Frontal cortex (tissue), 4 donors: ENCODE data around the gene ERF. TPM values are rescaled to one million over a fixed set of nuclear protein-coding genes. Genes with fewer than 3 reads are reported as not detected.
"Not testable (repeated sequence)": the region's sequence is repeated elsewhere in the genome, so short reads cannot be mapped to it uniquely, and the experiment has no call there.

Experiments used
- DNase-seq, 2 donors: peaks; one replicate each; pipeline ENCODE4 v3.0.0; 2012; ENCODE audit warnings: low spot score in 2 of 2
- FAIRE-seq: peaks from 2 replicates; lab custom pipeline; 2012; peaks lifted over from hg19 to GRCh38; lab: Jason Lieb, UNC
- total RNA-seq: library from RNA; depleted of rRNA; stranded (reverse); fragments of >200 nt; gene quantifications from one replicate; pipeline ENCODE4 v1.2.3, GENCODE V29; 2014
- donor health status: control.
- donor health status: control.
- donor health status: control.

Gene ERF
- total RNA-seq, 1 donor from 2014 or later, result 7.7 TPM

DNA sequence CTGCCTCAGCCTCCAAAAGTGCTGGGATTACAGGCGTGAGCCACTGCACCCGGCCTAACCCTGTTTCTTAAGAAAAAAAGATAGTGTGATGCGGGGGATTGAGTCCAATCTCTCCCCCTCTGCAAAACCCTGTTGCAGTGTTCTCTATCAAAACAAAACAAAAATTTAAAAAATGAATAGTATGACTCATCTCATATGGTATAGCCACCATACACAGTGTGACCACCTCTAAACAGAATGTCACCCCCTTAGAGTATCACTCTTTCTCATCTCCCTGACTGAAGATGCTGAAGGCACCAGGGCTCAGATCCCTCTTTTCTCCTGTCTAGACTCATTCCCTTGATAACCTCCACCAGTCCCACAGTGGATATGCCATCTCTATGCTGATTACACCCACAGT is 6.8 kb upstream of the ERF start:
- no peak for DNase-seq
- no peak for FAIRE-seq

- not testable (repeated sequence) for FAIRE-seq, DNase-seq
Observed at GRCh38 chr19:42257842-42258241, 2.9 kb upstream of the ERF start.

DNA sequence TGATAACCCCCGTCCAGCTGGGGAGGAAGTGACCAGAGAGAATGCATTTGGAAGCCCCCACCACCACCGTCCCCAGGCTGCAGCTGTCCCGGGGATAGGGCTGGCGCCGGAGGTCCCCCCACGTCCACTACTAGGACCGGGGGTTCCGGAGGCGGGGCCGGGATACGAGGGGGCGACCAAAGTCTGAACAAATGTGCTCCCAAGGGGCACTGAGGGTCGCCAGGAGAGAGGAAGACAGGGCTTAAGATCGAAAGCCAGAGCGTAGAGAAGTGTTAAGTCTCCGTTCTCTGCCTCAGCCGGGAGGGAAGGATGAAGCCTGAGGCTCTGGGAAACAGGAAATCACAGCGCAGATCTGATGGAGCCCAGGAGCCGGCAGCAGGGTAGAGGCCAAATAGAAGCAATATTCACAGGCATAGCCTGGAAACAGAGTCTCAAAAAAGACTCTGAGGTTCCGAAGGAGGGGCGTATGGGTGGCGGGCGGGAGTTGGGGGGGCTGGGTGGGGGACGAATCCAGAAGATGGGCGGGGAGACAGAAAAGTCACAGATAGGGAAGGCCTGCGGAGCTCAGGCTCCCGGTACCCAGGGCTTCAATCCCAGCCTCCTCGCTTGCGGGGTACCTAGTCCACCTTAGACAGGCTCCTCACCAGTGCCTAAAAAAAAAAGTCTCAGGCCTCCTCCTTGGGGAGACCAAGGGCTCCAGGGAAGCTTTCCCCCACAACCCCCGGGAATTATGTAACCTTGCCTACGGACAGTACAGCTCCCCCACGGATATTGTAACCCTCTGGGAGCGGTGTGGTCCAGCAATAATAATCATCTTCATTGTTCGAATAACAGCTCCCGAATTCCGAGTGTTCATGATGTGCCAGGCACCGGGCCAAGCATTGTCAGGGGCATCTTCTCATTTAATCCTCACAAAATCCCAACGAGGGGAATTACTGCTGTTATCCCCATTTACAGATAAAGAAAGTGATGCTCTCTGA is 1.1 kb upstream of the ERF start:
- DNase-seq (peak in 1 of 2 donors; percentile 63), FAIRE-seq (no peak)

GRCh38 chr19:42254089-42254849 is 659 bp downstream of the ERF start:
- FAIRE-seq (no peak), DNase-seq (peak; percentile 57 to 81)

GRCh38 chr19:42253245-42254088 is 1.5 kb downstream of the ERF start:
- peak; percentile 64 to 78 for DNase-seq

GRCh38 chr19:42252365-42253244 is 2.3 kb downstream of the ERF start:
- peak; percentile 76 to 86 for DNase-seq

More at GRCh38 chr19:42253245-42254088, 1.5 kb downstream of the ERF start:
- FAIRE-seq, result no peak

GRCh38 chr19:42251572-42252358 is 3.2 kb downstream of the ERF start:
- DNase-seq, result no peak
- FAIRE-seq, result no peak

More at GRCh38 chr19:42252365-42253244, 2.3 kb downstream of the ERF start:
- FAIRE-seq, result no peak

DNA sequence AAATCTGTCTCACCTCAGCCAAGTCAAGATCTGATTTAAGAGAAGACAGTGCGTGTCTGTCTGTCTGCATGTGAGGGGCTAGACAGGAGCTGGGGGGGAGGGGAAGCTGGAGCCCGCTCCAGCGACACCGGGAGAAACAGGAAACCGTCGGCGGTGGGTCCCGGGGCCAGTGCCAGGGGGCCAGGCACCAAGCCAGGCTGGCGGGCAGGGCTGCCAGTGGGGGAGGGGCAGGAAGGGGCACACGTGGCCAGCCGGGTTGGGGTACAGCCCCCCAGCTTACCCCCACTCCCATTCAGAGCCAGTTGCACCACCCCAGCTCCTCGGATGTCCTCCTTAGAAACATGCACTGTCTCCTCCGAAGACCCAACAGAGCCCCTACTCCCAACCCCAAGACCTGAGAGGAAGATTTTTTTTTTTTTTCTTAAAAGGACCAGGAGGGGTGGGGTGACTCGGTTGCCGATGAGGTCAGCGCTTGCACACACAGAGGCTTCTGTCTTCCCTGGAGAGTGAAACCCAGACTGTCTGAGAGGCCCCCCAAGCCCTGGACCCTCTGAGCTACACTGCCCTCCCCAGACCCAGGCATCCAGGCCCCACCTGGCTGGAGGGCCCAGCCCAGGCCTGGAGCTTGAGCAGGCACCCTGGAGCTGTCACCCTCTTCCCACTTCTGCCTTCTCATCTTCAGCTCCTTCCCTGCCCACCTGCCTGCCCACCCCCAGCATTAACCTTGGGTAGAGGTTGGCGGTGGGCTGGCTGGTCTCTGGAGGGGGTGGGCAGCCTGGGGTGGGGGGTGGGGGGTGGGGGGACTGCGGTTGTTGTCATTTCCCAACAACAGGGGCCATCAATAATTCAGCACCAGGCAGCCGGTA is 4.0 kb downstream of the ERF start:
- peak in 1 of 2 donors; percentile 54 for DNase-seq
- FAIRE-seq, result no peak

DNA sequence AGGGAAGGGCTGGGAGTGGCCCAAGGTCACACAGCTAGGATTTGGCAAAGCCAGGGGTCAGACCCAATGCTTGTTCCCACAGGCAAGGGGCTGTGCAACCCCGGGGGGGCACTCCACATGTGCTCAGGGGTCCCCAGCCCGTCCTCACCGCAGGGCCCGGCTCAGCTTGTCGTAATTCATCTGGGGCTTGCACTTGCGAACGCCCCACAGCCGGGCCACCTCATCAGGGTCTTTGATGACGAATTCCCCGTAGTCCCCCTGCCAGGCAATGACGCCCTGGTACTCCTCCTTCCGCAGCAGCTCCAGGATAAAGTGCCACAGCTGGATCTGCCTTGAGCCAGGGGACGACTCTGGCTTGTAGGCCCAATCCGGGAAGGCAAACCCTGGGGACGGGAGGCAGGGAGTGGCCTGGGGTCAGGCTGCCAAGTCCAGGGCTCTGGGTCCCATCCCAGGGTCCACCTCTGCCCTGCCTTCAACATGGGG is 4.7 kb downstream of the ERF start:
- DNase-seq, result no peak
- no peak for FAIRE-seq

DNA sequence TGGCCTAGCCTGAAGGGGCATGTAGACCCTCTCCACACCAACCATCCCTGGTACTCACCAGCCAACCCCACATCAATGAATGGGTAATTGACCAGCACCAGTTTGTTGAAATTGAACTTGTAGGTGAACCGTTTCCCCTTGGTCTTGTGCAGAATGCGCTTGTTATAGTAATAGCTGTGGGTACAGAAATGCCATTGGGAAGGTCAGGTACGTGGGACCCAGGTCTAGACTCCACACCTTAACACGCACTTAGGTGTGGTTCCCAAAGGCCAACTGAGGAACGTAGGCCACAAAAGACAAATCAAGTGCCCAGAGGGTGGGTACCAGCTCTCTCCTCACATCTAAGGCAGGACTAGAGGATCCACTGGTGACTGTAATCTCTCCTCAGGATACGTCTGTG is 5.2 kb downstream of the ERF start:
- no peak for FAIRE-seq
- no peak for DNase-seq

DNA sequence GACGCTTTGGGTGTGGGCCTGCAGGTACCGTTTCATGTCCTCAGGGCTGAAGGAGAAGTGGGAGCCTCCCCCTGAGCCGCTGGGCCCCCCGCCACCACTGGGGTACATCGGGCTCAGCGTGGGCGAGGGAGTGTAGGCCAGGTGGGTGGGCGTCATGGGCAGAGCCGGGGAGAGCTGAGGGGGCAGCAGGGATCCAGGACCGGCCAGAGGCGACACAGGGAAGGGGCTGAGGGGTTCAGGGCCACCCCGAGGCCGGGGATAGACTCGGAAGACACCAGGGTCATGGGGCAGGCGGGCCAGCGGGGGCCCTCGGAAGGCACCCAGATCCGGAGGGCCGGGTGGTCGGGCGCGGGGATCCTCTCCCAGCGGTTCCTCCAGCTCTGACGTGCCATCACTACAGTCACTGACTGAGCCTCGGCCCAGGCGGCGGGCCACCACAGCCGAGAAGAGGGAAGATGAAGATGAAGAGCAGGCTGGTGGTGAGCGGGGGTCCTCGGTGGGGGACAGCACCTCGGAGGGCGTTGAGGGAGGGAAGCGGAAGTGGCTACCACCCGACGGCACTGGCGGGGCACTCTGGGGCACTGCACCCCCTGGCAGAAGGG is 5.7 kb downstream of the ERF start:
- FAIRE-seq (no peak), DNase-seq (no peak)

DNA sequence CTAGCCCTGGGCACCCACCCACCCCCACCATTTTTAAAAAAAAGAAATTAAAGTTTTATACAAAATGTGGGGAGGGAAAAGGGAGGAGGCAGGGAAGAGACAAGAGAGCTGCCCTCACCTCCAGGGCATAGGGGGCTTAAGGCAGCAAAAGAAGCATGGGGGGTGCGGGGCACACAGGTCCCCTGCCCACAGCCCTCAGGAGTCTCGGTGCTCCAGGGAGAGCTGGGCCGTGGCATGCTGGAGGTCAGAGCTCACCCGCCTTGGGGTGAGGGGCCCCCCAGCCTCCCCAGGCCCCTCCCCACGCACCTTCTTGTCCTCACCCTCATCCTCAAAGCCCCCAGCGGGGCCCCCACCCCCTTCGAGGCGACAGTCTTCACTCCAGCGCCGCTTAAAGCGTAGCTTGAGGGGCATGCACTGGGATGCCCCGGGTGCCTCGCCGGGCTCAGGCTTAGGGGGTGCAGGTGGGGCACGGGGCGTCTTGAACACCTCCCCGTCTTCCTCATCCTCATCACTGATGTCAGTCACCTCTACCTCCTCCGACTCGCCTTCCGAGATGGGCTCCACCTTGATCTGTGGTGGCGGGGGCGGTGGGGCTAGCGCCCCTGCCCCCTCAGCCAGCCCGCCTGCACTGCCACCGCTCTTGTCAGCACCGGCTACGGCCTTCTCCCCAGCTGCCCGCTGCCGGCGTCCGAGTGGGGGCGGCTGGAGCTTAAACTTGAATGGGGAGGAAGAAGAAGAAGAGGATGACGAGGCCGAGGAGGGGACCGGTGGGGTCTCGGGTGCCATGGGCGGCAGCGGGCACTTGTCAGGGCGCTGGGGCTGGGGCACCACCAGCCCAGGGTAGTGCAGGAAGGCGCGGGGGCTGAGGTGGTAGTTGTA is 6.4 kb downstream of the ERF start:
- DNase-seq (no peak), FAIRE-seq (no peak)

GRCh38 chr19:42247640-42248199 is 7.2 kb downstream of the ERF start:
- FAIRE-seq, result no peak

GRCh38 chr19:42246922-42247639 is 7.8 kb downstream of the ERF start:
- DNase-seq (no peak), FAIRE-seq (no peak)

More at GRCh38 chr19:42247640-42248199, 7.2 kb downstream of the ERF start:
- DNase-seq, result no peak
